IMR-90 (cell line): ENCODE results near the gene FAM118A. TPM values are rescaled to one million over a fixed set of nuclear protein-coding genes. Genes with fewer than 3 reads are reported as not detected.
A peak's percentile ranks its signal among the peaks of the same experiment; 100 is the strongest.

ENCODE experiments used
- ATAC-seq: fragments of 200-7000 bp; cut with Tn5 transposase; 2 replicates; pipeline ENCODE4 v1.9.1; 2020; ENCODE audit warnings: low read depth, mild to moderate bottlenecking, moderate library complexity
- BruUV-seq: library from RNA; stranded (reverse); fragments of 400-500 nt; replicated peaks from 2 replicates; lab custom pipeline; 2021; lab: Mats Ljungman, UMichigan
- CTCF ChIA-PET: fragments of 300-600 bp; formaldehyde crosslinking; extraction: SDS; loops from one replicate; lab custom pipeline; 2021; ENCODE audit warnings: antibody characterized with exemption; lab: Yijun Ruan, JAX
- POLR2A ChIA-PET: fragments of 300-600 bp; sonication (Branson Sonifier 250); formaldehyde crosslinking; loops from one replicate; lab custom pipeline; 2022; ENCODE audit warnings: antibody characterized with exemption; ENCODE audit not compliant: unreplicated experiment; lab: Charles Lee
- DNase-seq: peaks from one replicate; pipeline ENCODE4 v3.0.0; 2013
- H2AFZ ChIP-seq: replicated peaks from 2 replicates; pipeline ENCODE3; 2013; ENCODE audit warnings: low read length, mild to moderate bottlenecking; ENCODE audit not compliant: poor library complexity
- H2AK5ac ChIP-seq: 2 replicates; pipeline ENCODE4 v1.6.1; 2013; ENCODE audit warnings: low read depth, low read length, inconsistent platforms
- H2AK9ac ChIP-seq: replicated peaks from 2 replicates; pipeline ENCODE3; 2013; ENCODE audit warnings: mild to moderate bottlenecking, low read depth, low read length, moderate library complexity; ENCODE audit not compliant: poor library complexity
- H2BK120ac ChIP-seq: 2 replicates; pipeline ENCODE4 v1.6.1; 2013; ENCODE audit warnings: low read depth, low read length, inconsistent platforms
- H2BK15ac ChIP-seq: 3 replicates; pipeline ENCODE4 v1.6.1; 2013; ENCODE audit warnings: low read depth, low read length, inconsistent platforms
- H2BK20ac ChIP-seq: 2 replicates; pipeline ENCODE4 v1.6.1; 2013; ENCODE audit warnings: low read depth, mild to moderate bottlenecking, inconsistent platforms, low read length, moderate library complexity
- H2BK5ac ChIP-seq: 2 replicates; pipeline ENCODE4 v1.6.1; 2013; ENCODE audit warnings: mild to moderate bottlenecking, low read depth, low read length, inconsistent platforms; ENCODE audit not compliant: poor library complexity, severe bottlenecking
- H3K14ac ChIP-seq: replicated peaks from 2 replicates; pipeline ENCODE4 v1.6.1; 2013; ENCODE audit warnings: low read depth, low read length, inconsistent platforms
- H3K18ac ChIP-seq: 2 replicates; pipeline ENCODE4 v1.6.1; 2013; ENCODE audit warnings: low read depth, low read length, control low read depth
- H3K23ac ChIP-seq: 2 replicates; pipeline ENCODE4 v1.6.1; 2013; ENCODE audit warnings: low read depth, low read length, inconsistent platforms
- H3K27ac ChIP-seq: 2 replicates; pipeline ENCODE4 v1.5.1; 2013; ENCODE audit warnings: mild to moderate bottlenecking, control low read depth, low read length; ENCODE audit not compliant: insufficient read depth
- H3K27me3 ChIP-seq: 2 replicates; pipeline ENCODE4 v1.6.1; 2013; ENCODE audit warnings: low read length; ENCODE audit not compliant: control insufficient read depth, insufficient read depth
- H3K36me3 ChIP-seq: 2 replicates; pipeline ENCODE4 v1.6.1; 2013; ENCODE audit warnings: low read length, mixed read lengths; ENCODE audit not compliant: control insufficient read depth, insufficient read depth
- H3K4ac ChIP-seq: 2 replicates; pipeline ENCODE4 v1.6.1; 2013; ENCODE audit warnings: low read depth, low read length, inconsistent platforms
- H3K4me1 ChIP-seq: 2 replicates; pipeline ENCODE4 v1.6.1; 2013; ENCODE audit warnings: low read length, mixed read lengths; ENCODE audit not compliant: control insufficient read depth, insufficient read depth
- H3K4me2 ChIP-seq: 2 replicates; pipeline ENCODE4 v1.6.1; 2013; ENCODE audit warnings: low read depth, mild to moderate bottlenecking, control low read depth, low read length, moderate library complexity
- H3K4me3 ChIP-seq: 2 replicates; pipeline ENCODE4 v1.5.1; 2013; ENCODE audit warnings: low read depth, mild to moderate bottlenecking, control low read depth, low read length, moderate library complexity; ENCODE audit not compliant: insufficient read depth
- H3K56ac ChIP-seq: 2 replicates; pipeline ENCODE4 v1.6.1; 2013; ENCODE audit warnings: low read length, inconsistent platforms; ENCODE audit not compliant: insufficient read depth; ENCODE audit errors: extremely low read depth
- H3K79me1 ChIP-seq, 2 experiments: 2 replicates each; pipeline ENCODE4 v1.6.1; 2013; ENCODE audit warnings: low read length in 2 of 2, inconsistent platforms in 1 of 2, low read depth in 1 of 2
- H3K9ac ChIP-seq: 2 replicates; pipeline ENCODE4 v1.6.1; 2013; ENCODE audit warnings: low read depth, low read length, control low read depth
- H3K9me1 ChIP-seq: 2 replicates; pipeline ENCODE4 v1.6.1; 2013; ENCODE audit warnings: low read length, inconsistent platforms; ENCODE audit not compliant: insufficient read depth
- H3K9me3 ChIP-seq: 2 replicates; pipeline ENCODE4 v1.6.1; 2013; ENCODE audit warnings: low read length; ENCODE audit not compliant: control insufficient read depth, insufficient read depth
- H4K20me1 ChIP-seq: 2 replicates; pipeline ENCODE4 v1.6.1; 2013; ENCODE audit warnings: low read length, inconsistent platforms; ENCODE audit not compliant: insufficient read depth
- H4K5ac ChIP-seq: 2 replicates; pipeline ENCODE4 v1.6.1; 2013; ENCODE audit warnings: mild to moderate bottlenecking, low read depth, low read length, control low read depth
- H4K8ac ChIP-seq, 2 experiments: 2 replicates each; pipeline ENCODE4 v1.6.1; 2013; ENCODE audit warnings: low read depth in 2 of 2, low read length in 2 of 2, control low read depth in 1 of 2, inconsistent platforms in 1 of 2
- H4K91ac ChIP-seq: 2 replicates; pipeline ENCODE4 v1.6.1; 2013; ENCODE audit warnings: low read depth, low read length, inconsistent platforms; ENCODE audit not compliant: insufficient read depth
- FOS ChIP-seq: fragments of 150-350 bp; IDR thresholded peaks from 2 replicates; pipeline ENCODE4 v1.6.1; 2016; ENCODE audit warnings: low read depth, low read length
- MAZ ChIP-seq: IDR thresholded peaks from 2 replicates; pipeline ENCODE4 v1.6.1; 2012; ENCODE audit warnings: low read depth, mild to moderate bottlenecking, low read length, improper control_type of control experiment, moderate library complexity, borderline replicate concordance
- RFX5 ChIP-seq: IDR thresholded peaks from 2 replicates; pipeline ENCODE4 v1.8.0; 2012; ENCODE audit warnings: low read depth, mild to moderate bottlenecking, low read length, moderate library complexity
- WGBS, 2 experiments: methylation state at CpG; one replicate each; pipeline versions ENCODE4 v1.1.5 to v1.1.7; 2013; ENCODE audit warnings: missing lambda C conversion rate in 2 of 2; ENCODE audit not compliant: insufficient read length in 1 of 2; ENCODE audit errors: extremely low coverage in 2 of 2; 5-methylcytosine and 5-hydroxymethylcytosine counted together
- dilution Hi-C: fragments of 300-500 bp; cut with HindIII; formaldehyde crosslinking; loops from one replicate; pipeline ENCODE4 v1.14.3; 2018; ENCODE audit warnings: low sequenced_read_pairs; ENCODE audit not compliant: unreplicated experiment
- in situ Hi-C: fragments of 300-500 bp; cut with MboI; formaldehyde crosslinking; loops from 3 replicates; pipeline ENCODE4 v1.14.3; 2019; ENCODE audit warnings: low sequenced_read_pairs, inconsistent platforms, mixed read lengths
- intact Hi-C: fragments of 100-400 bp; cut with micrococcal nuclease; formaldehyde crosslinking; loops from 2 replicates; pipeline ENCODE4 v1.10.0; 2022
- polyA plus RNA-seq, 3 experiments: library from polyadenylated mRNA; depleted of rRNA; stranded (reverse); fragments of >200 nt; gene quantifications; 2 replicates each; pipeline ENCODE4 v1.2.3, GENCODE V29; 2012; ENCODE audit warnings: low replicate concordance in 1 of 3
- total RNA-seq: library from RNA; depleted of rRNA; stranded (reverse); fragments of >200 nt; gene quantifications from 2 replicates; pipeline ENCODE4 v1.2.3, GENCODE V29; 2012

The FAM118A gene
- total and polyA plus RNA-seq, 2 of the 4 experiments (the other 2 are of a cell fraction), result 20.6 to 95.6 TPM

DNA sequence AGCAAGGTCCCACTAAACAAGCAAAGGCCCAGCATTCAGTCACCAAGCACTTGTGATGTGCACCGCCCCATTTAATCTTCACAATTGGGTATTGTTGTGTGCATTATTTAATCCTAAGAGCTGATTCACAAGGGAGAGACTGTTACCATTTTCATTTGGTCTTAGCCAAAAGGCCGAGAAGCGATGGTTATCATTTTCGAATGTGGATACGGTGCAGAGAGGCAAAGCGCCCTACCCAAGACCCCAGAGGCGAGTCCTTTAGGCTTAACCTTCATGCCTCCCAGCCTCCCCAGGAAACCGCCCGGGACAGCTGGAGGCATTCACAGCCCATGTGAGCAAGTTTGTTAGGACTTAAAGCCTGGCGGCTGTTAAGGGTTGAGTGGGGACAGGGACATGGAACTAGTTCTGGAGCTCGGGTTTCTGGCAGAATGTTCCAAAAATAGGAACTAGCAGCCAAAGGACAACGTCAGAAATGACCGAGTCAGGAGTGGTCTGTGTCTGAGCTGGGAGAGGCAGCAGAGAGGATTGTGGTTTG lies 38.0 kb upstream of the FAM118A start:
- H4K20me1 ChIP-seq, result no peaks in the 10 kb centered on the region
- CTCF ChIA-PET, result interaction anchor here (2.6 kb wide), 1 partner anchor 281 kb away, joined by 10 read pairs; no protein-coding TSS in a partner anchor

More for the DNA sequence above, 38.0 kb upstream of the FAM118A start:
- H4K8ac ChIP-seq, result peak overlapping the region in 1 of 2 experiments; percentile 3; a peak in 1 of 4 replicates
- intact Hi-C loops, result no loop called here
- no peak overlapping the region; the same call in 1 of the 2 replicates for H2BK20ac ChIP-seq
- H3K27me3 ChIP-seq, result peaks cover 8% of the 10 kb centered on the region
- H3K36me3 ChIP-seq, result no peaks in the 10 kb centered on the region
- no peak overlapping the region; the same call in 1 of the 2 replicates for H4K5ac ChIP-seq
- no peak overlapping the region for H3K9ac ChIP-seq
- TF ChIP-seq FOS (no peak), MAZ (no peak), RFX5 (no peak)
- no peak overlapping the region for H3K4me3 ChIP-seq
- DNase-seq, result no peak
- in situ Hi-C loops, result no loop called here
- no TSS peak for BruUV-seq
- no peak overlapping the region for H2BK15ac ChIP-seq
- H2AK9ac ChIP-seq, result no peak overlapping the region
- no peak overlapping the region for H3K56ac ChIP-seq
- no peaks in the 10 kb centered on the region for H3K79me1 ChIP-seq
- peak overlapping the region; percentile 21; the same call in 1 of the 2 replicates for H3K14ac ChIP-seq
- no peak overlapping the region for H3K23ac ChIP-seq
- 0 out of 2 replicates have a peak overlapping the region, but pooled peaks have one; percentile 56 for H2AK5ac ChIP-seq
- H3K9me1 ChIP-seq, result no peaks in the 10 kb centered on the region
- H2BK120ac ChIP-seq, result no peak overlapping the region
- WGBS, 2 experiments, result 35% methylated on average over 7 of the region's 13 CpGs; no CpG with 5 or more reads in 1 of the 2 experiments
- H4K91ac ChIP-seq, result no peak overlapping the region
- peaks cover 9% of the 10 kb centered on the region for H3K4me1 ChIP-seq
- no peaks in the 10 kb centered on the region for H3K9me3 ChIP-seq
- no peak overlapping the region for H3K18ac ChIP-seq
- H3K4ac ChIP-seq, result no peak overlapping the region
- no peak overlapping the region; the same call in 1 of the 2 replicates for H3K27ac ChIP-seq
- H2BK5ac ChIP-seq, result no peak overlapping the region
- no peak for ATAC-seq
- POLR2A ChIA-PET, result interaction anchor here (0.7 kb wide), 1 partner anchor 19 kb away, joined by 3 read pairs; no protein-coding TSS in a partner anchor
- peak overlapping the region; percentile 16 for H2AFZ ChIP-seq
- dilution Hi-C loops, result no loop called here
- H3K4me2 ChIP-seq, result no peak overlapping the region
